Liver (tissue), 9 donors: ENCODE data around the gene TERT. TPM values are rescaled to one million over a fixed set of nuclear protein-coding genes. Genes with fewer than 3 reads are reported as not detected.
"Not testable (repeated sequence)": the region's sequence is repeated elsewhere in the genome, so short reads cannot be mapped to it uniquely, and the experiment has no call there.

Experiments
- DNase-seq: peaks from one replicate; pipeline ENCODE4 v3.0.0-alpha.2; 2017; ENCODE audit warnings: low spot score
- H3K27ac ChIP-seq, 2 donors: one replicate each; pipeline ENCODE4 v1.7.0; 2013; ENCODE audit warnings: inconsistent platforms in 2 of 2, low read length in 2 of 2, control low read depth in 1 of 2, low read depth in 1 of 2, mild to moderate bottlenecking in 1 of 2
- H3K27me3 ChIP-seq, 4 donors: one replicate each; pipeline versions ENCODE4 v1.6.1 to v1.7.0; 2013; ENCODE audit warnings: low read length in 3 of 4, inconsistent platforms in 1 of 4, mild to moderate bottlenecking in 1 of 4, moderate library complexity in 1 of 4; ENCODE audit not compliant: control insufficient read depth in 4 of 4, insufficient read depth in 4 of 4
- H3K36me3 ChIP-seq, 4 donors: one replicate each; pipeline versions ENCODE4 v1.6.1 to v1.7.0; 2013; ENCODE audit warnings: low read length in 3 of 4, mild to moderate bottlenecking in 3 of 4, low read depth in 1 of 4, moderate library complexity in 1 of 4; ENCODE audit not compliant: control insufficient read depth in 4 of 4, insufficient read depth in 3 of 4
- H3K4me1 ChIP-seq, 4 donors: one replicate each; pipeline versions ENCODE4 v1.6.1 to v1.7.0; 2013; ENCODE audit warnings: low read length in 3 of 4, mild to moderate bottlenecking in 3 of 4, moderate library complexity in 1 of 4; ENCODE audit not compliant: control insufficient read depth in 4 of 4, insufficient read depth in 4 of 4
- H3K4me3 ChIP-seq, 3 donors: one replicate each; pipeline versions ENCODE4 v1.6.1 to v1.7.0; 2013; ENCODE audit warnings: low read length in 3 of 3, control low read depth in 1 of 3, low read depth in 1 of 3, mild to moderate bottlenecking in 1 of 3
- H3K9ac ChIP-seq, 2 donors: one replicate each; pipeline ENCODE4 v1.7.0; 2013; ENCODE audit warnings: low read length in 2 of 2, mild to moderate bottlenecking in 2 of 2, moderate library complexity in 2 of 2, control low read depth in 1 of 2, low read depth in 1 of 2
- H3K9me3 ChIP-seq, 4 donors: one replicate each; pipeline versions ENCODE4 v1.6.1 to v1.7.0; 2013; ENCODE audit warnings: low read length in 3 of 4; ENCODE audit not compliant: control insufficient read depth in 4 of 4
- ATF3 ChIP-seq: IDR thresholded peaks from 2 replicates; pipeline ENCODE4 v1.6.1; 2016; ENCODE audit warnings: antibody characterized with exemption
- CTCF ChIP-seq: fragments of 150-350 bp; IDR thresholded peaks from 2 replicates; pipeline ENCODE4 v1.5.1; 2017; ENCODE audit warnings: improper control_type of control experiment, low read depth, low read length; ENCODE audit not compliant: missing input control
- EGR1 ChIP-seq, 2 donors: IDR thresholded peaks; 2 replicates each; pipeline ENCODE4 v1.6.1; 2016 to 2018; ENCODE audit warnings: antibody characterized with exemption in 2 of 2, low read depth in 2 of 2
- FOXA1 ChIP-seq: IDR thresholded peaks from 2 replicates; pipeline ENCODE4 v1.6.1; 2016; ENCODE audit warnings: antibody characterized with exemption
- GABPA ChIP-seq, 2 donors: IDR thresholded peaks in 1 of 2; conservative IDR thresholded peaks in 1 of 2; 2 replicates each; pipeline ENCODE4 v1.6.1; 2016; ENCODE audit warnings: antibody characterized with exemption in 2 of 2, mild to moderate bottlenecking in 1 of 2, moderate library complexity in 1 of 2
- HNF4A ChIP-seq, 2 donors: conservative IDR thresholded peaks; 2 replicates each; pipeline ENCODE4 v1.6.1; 2016; ENCODE audit warnings: antibody characterized with exemption in 2 of 2, mild to moderate bottlenecking in 2 of 2
- HNF4G ChIP-seq: IDR thresholded peaks from 2 replicates; pipeline ENCODE4 v1.6.1; 2016; ENCODE audit warnings: antibody characterized with exemption
- JUND ChIP-seq, 2 donors: IDR thresholded peaks; 2 replicates each; pipeline ENCODE4 v1.6.1; 2016; ENCODE audit warnings: antibody characterized with exemption in 2 of 2
- MAX ChIP-seq: IDR thresholded peaks from 2 replicates; pipeline ENCODE4 v1.6.1; 2016; ENCODE audit warnings: antibody characterized with exemption
- NR2F2 ChIP-seq: IDR thresholded peaks from 2 replicates; pipeline ENCODE4 v1.6.1; 2016; ENCODE audit warnings: antibody characterized with exemption
- RAD21 ChIP-seq, 2 donors: IDR thresholded peaks; 2 replicates each; pipeline ENCODE4 v1.6.1; 2016; ENCODE audit warnings: antibody characterized with exemption in 2 of 2, mild to moderate bottlenecking in 2 of 2
- REST ChIP-seq: IDR thresholded peaks from 2 replicates; pipeline ENCODE4 v1.6.1; 2016; ENCODE audit warnings: antibody characterized with exemption, mild to moderate bottlenecking
- RXRA ChIP-seq, 2 donors: IDR thresholded peaks; 2 replicates each; pipeline ENCODE4 v1.6.1; 2017 to 2018; ENCODE audit warnings: antibody characterized with exemption in 2 of 2, mild to moderate bottlenecking in 1 of 2
- TAF1 ChIP-seq: conservative IDR thresholded peaks from 2 replicates; pipeline ENCODE4 v1.6.1; 2016; ENCODE audit warnings: antibody characterized with exemption, mild to moderate bottlenecking
- YY1 ChIP-seq: IDR thresholded peaks from 2 replicates; pipeline ENCODE4 v1.6.1; 2016; ENCODE audit warnings: antibody characterized with exemption, mild to moderate bottlenecking
- ZBTB33 ChIP-seq: IDR thresholded peaks from 2 replicates; pipeline ENCODE4 v1.6.1; 2016; ENCODE audit warnings: antibody characterized with exemption
- WGBS: extraction: QIAGEN DNeasy Blood & Tissue Kit; methylation state at CpG from one replicate; pipeline ENCODE4 v1.1.7; 2013; 5-methylcytosine and 5-hydroxymethylcytosine counted together
- polyA plus RNA-seq, 2 donors: library from polyadenylated mRNA; stranded (reverse) in 1 of 2; unstranded in 1 of 2; fragments of 200-250 nt in 1 of 2; fragments of >200 nt in 1 of 2; fragmentation: Nextera tagmentation in 1 of 2; extraction: Ambion mirVana in 1 of 2; gene quantifications; one replicate each; pipeline versions ENCODE4 v1.2.1 to v1.2.3, GENCODE V29; 2013 to 2015
- total RNA-seq, 2 donors: library from RNA; depleted of rRNA; stranded (reverse); fragments of >200 nt; gene quantifications; one replicate each; pipeline ENCODE4 v1.2.3, GENCODE V29; 2014
- donor health status: healthy.
- donor health status: healthy.
- donor health status: healthy.
- donor health status: healthy.
- donor health status: healthy.

The TERT gene
- total and polyA plus RNA-seq, 4 donors, result 0.14 TPM; not detected in 3

- no peaks in the 10 kb centered on the region for H3K27me3 ChIP-seq
- H3K4me1 ChIP-seq, result no peaks in the 10 kb centered on the region
- DNase-seq, result no peak
- H3K9me3 ChIP-seq, result no peaks in the 10 kb centered on the region
- no peak overlapping the region for H3K27ac ChIP-seq
- H3K9ac ChIP-seq, result no peak overlapping the region
- 93% methylated on average over 12 of the region's 12 CpGs for WGBS
- no peak overlapping the region for H3K4me3 ChIP-seq
- no peaks in the 10 kb centered on the region for H3K36me3 ChIP-seq
- TF ChIP-seq JUND (IDR thresholded peaks at IDR 0.05), result no peak
- TF ChIP-seq RAD21 (IDR thresholded peaks at IDR 0.05), result no peak
- TF ChIP-seq HNF4G, result no peak
- TF ChIP-seq TAF1, result no peak
- TF ChIP-seq YY1, result no peak
- no peak for TF ChIP-seq NR2F2
- no peak for TF ChIP-seq GABPA (IDR thresholded peaks at IDR 0.05 in 1 of 2, conservative IDR thresholded peaks at IDR 0.05 in 1 of 2)
- no peak for TF ChIP-seq REST
- TF ChIP-seq EGR1 (IDR thresholded peaks at IDR 0.05; ENCODE audit: low read depth in 2 of 2), result no peak
- TF ChIP-seq RXRA (IDR thresholded peaks at IDR 0.05), result no peak
- TF ChIP-seq FOXA1, result no peak
- no peak for TF ChIP-seq CTCF
- TF ChIP-seq HNF4A (conservative IDR thresholded peaks at IDR 0.05), result no peak
- TF ChIP-seq ZBTB33, result no peak
- no peak for TF ChIP-seq MAX
- TF ChIP-seq ATF3, result no peak
Measured at GRCh38 chr5:1285141-1285540, 9.7 kb downstream of the TERT start.

GRCh38 chr5:1284336-1284970 is 10.4 kb downstream of the TERT start:
- H3K36me3 ChIP-seq, H3K9me3 ChIP-seq, DNase-seq, H3K27ac ChIP-seq, H3K27me3 ChIP-seq, H3K9ac ChIP-seq, H3K4me1 ChIP-seq, H3K4me3 ChIP-seq: not testable (repeated sequence)
- WGBS, result 88% methylated on average over 27 of the region's 27 CpGs

GRCh38 chr5:1283729-1284041 is 11.2 kb downstream of the TERT start:
- not testable (repeated sequence) for H3K27ac ChIP-seq, H3K9me3 ChIP-seq, H3K4me1 ChIP-seq, H3K27me3 ChIP-seq, H3K9ac ChIP-seq, DNase-seq, H3K4me3 ChIP-seq, H3K36me3 ChIP-seq
- 90% methylated on average over 16 of the region's 16 CpGs for WGBS

- not testable (repeated sequence) for H3K4me1 ChIP-seq, H3K27me3 ChIP-seq, H3K9me3 ChIP-seq, DNase-seq, H3K4me3 ChIP-seq, H3K27ac ChIP-seq, H3K36me3 ChIP-seq, H3K9ac ChIP-seq
- 93% methylated on average over 40 of the region's 40 CpGs for WGBS
Measured at GRCh38 chr5:1282993-1283728, 11.7 kb downstream of the TERT start.
